Panc1 (cell line): ENCODE data around the gene LOX.

Experiments used
- POLR2AphosphoS5 ChIP-seq: IDR thresholded peaks from 2 replicates; pipeline ENCODE4 v1.6.1; 2012; ENCODE audit warnings: mild to moderate bottlenecking, low read depth, low read length, moderate library complexity
- TCF7L2 ChIP-seq: IDR thresholded peaks from 2 replicates; pipeline ENCODE4 v1.6.1; 2011; ENCODE audit warnings: mild to moderate bottlenecking, low read depth, low read length, inconsistent platforms
- TF ChIP-seq, protein P1 (sequence below): fragments of 450-650 bp; IDR thresholded peaks from 2 replicates; pipeline ENCODE4 v1.5.1; 2017; ENCODE audit warnings: mild to moderate bottlenecking

DNA sequence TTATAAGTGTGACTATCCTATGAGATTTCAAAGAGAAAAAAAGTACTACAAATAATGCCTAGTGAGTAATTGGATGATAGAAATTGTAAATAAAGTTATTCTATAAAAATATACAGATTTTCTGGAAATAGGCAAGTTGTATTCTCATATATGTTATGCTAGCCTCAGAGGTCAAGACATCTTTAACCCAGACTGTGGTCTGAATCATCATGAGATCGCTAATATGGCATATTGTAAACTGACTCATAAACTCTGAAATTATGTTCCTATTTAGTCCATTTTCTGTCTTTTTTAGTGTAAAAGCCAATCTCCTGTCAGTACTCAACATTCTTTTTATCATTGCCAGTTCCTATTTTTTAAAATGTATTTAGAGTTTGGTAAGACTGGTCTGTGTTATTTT, 14.2 kb downstream of the LOX start:
- TF ChIP-seq, protein P1, sequence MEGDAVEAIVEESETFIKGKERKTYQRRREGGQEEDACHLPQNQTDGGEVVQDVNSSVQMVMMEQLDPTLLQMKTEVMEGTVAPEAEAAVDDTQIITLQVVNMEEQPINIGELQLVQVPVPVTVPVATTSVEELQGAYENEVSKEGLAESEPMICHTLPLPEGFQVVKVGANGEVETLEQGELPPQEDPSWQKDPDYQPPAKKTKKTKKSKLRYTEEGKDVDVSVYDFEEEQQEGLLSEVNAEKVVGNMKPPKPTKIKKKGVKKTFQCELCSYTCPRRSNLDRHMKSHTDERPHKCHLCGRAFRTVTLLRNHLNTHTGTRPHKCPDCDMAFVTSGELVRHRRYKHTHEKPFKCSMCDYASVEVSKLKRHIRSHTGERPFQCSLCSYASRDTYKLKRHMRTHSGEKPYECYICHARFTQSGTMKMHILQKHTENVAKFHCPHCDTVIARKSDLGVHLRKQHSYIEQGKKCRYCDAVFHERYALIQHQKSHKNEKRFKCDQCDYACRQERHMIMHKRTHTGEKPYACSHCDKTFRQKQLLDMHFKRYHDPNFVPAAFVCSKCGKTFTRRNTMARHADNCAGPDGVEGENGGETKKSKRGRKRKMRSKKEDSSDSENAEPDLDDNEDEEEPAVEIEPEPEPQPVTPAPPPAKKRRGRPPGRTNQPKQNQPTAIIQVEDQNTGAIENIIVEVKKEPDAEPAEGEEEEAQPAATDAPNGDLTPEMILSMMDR: no peak
- no peak for TF ChIP-seq POLR2AphosphoS5
- no peak for TF ChIP-seq TCF7L2
